ENCODE results near the gene ANKS1B.
"Not testable (repeated sequence)": the region's sequence is repeated elsewhere in the genome, so short reads cannot be mapped to it uniquely, and the experiment has no call there.

The ANKS1B gene

DNA sequence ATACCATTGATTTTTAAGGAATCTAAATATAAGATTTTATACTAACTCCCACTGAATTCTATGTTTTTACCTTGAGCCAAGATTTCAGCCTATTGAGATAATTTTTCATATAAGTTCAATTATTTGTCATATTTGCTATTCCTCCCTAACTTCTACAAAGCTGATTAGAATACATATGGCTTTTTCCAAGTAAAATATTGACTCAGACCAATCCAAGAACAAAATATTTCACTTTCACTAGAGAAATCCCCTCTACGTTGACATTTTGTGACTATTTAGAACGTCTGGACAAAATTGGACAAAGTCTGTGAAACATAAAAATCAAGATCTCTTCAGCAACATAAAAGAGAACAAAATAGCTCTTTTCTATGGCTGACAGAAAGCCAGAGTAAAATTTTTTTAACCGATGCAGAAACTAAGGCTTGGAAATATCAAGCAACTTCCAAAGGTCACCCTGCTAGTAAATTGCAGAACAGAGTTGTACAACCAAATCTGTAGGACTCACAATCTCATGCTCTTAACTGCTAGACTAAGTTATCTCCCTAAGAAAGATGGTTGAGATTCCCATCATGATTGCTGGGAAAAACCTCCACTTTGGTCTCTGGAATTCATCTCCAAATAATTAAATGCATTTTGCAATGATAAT is 219.1 kb downstream of the ANKS1B start:
- no peak for DNase-seq (ENCODE audit: low read depth, low spot score)

- DNase-seq (ENCODE audit: low read depth, low spot score): no peak
Measured at GRCh38 chr12:99759444-99759843, 225.3 kb downstream of the ANKS1B start.

DNA sequence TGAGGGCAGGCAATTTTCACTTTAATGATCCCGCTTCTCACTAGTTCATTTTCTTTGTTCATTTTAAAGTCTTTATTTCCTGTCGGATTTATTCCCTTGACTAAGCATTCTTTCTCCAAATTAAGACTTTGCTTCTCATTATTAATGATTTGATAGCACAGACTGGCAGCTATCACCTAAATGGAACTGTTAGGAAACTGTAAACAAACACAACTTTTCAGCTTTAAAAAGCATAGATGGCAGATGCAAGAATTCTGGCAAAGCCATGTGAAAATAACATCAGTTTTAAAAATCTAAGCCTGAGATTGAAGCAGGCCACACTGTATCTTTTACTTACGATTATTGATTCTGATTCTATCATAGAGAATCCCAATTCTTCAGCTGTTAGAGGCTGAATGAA is 225.7 kb downstream of the ANKS1B start:
- DNase-seq (ENCODE audit: low read depth, low spot score): no peak

- DNase-seq (ENCODE audit: low read depth, low spot score): no peak
Measured at GRCh38 chr12:99752740-99753139, 232.0 kb downstream of the ANKS1B start.

GRCh38 chr12:99746538-99746937 is 238.2 kb downstream of the ANKS1B start:
- DNase-seq (ENCODE audit: low read depth, low spot score): no peak

- no peak for DNase-seq (ENCODE audit: low read depth, low spot score)
Measured at GRCh38 chr12:99745895-99746294, 238.8 kb downstream of the ANKS1B start.

GRCh38 chr12:99745121-99745520 is 239.6 kb downstream of the ANKS1B start:
- no peak for DNase-seq (ENCODE audit: low read depth, low spot score)

DNA sequence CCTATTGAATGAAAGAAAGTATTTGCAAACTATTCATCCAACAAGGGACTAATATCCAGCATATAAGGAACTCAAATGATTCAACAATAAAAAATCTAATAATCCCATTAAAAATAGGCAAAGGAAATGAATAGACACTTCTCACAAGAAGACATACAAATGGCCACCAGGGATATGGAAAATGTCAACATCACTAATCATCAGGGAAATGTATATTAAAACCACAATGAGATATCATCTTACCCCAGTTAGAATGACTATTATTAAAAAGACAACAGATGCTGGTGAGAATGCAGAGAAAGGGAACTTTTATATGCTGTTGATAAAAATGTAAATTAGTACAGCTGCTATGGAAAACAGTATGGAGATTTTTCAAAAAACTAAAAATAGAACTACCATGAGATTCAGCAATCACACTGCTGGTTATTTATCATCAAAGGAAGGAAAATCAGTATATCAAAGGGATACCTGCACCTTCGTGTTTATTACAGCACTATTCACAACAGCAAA is 247.9 kb downstream of the ANKS1B start:
- DNase-seq (ENCODE audit: low read depth, low spot score): no peak

- DNase-seq (ENCODE audit: low read depth, low spot score): no peak
Measured at GRCh38 chr12:99732131-99732530, 252.6 kb downstream of the ANKS1B start.

DNA sequence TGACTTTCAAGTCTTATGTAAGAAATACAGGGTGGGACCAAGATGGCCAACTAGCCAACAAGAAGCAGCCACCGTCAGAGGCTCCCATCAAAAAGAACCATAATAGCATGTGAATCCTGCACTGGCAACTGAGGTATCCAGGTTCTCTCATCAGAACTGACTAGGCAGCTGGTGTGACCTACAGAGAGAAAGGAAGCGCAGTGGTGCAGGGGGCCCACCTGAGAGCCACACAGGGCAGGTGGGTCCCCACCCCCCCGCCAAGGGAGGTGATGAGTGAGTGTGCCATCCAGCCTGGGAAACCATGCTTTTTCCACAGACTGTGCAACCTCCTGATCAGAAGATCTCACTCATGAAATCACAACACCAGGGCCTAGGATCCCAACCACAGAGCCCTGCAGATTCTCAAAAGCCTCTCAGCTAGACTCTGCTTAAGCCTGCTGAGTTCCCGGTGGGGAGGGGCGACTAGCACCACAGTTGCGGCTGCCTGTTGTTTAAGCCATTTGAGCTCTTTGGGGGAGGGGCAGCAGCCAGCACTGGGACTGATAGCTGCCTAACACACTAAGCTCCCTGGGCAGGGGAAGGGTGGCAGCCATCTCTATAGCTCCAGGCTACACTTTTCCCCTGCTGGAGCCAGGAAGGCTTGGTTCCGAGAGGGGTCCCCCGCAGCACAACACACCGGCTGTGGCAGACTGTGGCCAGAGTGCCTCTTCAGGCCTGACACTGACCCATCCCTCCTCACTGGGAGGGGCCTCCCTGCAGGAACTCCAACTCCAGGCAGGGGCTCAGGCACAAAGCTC is 261.8 kb downstream of the ANKS1B start:
- DNase-seq (ENCODE audit: low read depth, low spot score): peak; percentile 23

GRCh38 chr12:99721715-99722275 is 262.9 kb downstream of the ANKS1B start:
- no peak for DNase-seq (ENCODE audit: low read depth, low spot score)

GRCh38 chr12:99720083-99720465 is 264.7 kb downstream of the ANKS1B start:
- not testable (repeated sequence) for DNase-seq (ENCODE audit: low read depth, low spot score)

DNA sequence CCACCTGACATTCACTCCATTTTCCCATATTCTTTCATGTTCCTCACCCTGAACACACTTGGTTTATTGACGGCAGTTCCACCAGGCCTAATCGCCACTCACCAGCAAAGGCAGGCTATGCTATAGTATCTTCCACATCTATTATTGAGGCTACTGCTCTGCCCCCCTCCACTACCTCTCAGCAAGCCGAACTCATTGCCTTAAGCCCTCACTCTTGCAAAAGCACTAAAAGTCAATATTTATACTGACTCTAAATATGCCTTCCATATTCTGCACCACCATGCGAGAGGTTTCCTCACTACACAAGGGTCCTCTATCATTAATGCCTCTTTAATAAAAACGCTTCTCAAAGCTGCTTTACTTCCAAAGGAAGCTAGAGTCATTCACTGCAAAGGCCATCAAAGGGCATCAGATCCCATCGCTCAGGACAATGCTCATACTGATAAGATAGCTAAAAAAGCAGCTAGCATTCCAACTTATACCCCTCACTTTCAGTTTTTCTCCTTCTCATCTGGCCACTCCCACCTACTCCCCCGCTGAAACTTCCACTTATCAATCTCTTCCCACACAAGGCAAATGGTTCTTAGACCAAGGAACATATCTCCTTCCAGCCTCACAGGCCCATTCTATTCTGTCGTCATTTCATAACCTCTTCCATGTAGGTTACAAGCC is 265.2 kb downstream of the ANKS1B start:
- not testable (repeated sequence) for DNase-seq (ENCODE audit: low read depth, low spot score)

DNA sequence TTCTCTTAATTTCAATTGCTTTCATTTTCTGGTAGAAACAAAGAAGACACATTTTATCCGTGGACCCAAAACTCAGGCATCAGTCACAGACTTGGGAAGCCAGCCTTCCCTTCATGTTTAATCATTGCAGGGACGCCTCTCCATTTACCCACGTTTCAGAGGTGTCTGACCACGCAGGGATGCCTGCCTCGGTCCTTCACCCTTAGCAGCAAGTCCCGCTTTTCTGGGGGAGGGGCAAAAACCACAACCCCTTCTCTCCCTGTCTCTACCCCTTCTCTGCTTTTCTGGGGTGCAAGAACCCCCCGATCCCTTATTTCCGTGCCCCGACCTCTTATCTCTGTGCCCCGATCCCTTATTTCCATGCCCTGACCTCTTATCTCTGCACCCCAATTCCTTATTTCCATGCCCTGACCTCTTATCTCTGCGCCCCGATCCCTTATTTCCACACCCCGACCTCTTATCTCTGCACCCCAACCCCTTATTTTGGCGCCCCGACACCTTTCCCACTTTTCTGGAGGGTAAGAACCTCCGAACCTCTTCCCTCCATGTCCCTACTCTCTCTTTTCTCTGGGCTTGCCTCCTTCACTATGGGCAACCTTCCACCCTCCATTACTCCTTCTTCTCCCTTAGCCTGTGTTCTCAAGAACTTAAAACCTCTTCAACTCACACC is 268.8 kb downstream of the ANKS1B start:
- DNase-seq (ENCODE audit: low read depth, low spot score): not testable (repeated sequence)

- DNase-seq (ENCODE audit: low read depth, low spot score): not testable (repeated sequence)
Measured at GRCh38 chr12:99714921-99715320, 269.8 kb downstream of the ANKS1B start.

DNA sequence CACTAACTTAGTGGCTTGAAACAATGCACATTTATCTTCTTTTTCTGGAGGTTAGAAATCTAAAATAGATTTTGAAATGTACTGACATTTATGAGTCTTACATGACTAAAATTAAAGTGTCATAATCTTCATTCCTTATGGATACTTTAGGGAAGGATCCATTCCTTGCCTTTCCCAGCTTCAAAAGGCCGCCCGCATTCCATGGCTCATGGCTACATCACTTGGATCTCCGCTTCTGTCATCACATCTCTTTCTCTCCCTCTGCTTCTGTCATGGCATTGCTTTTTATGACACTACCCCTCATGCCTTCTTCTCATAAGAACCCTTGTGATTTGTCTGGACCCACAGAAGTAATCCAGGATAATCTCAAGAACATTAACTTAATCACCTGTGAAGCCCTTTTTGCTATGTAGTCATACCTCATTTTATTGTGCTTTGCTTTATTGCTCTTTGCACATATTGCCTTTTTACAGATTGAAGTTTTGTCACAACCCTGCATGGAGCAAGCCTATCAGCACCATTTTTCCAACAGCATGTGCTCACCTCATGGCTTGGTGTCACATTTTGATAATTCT is 270.7 kb downstream of the ANKS1B start:
- no peak for DNase-seq (ENCODE audit: low read depth, low spot score)

GRCh38 chr12:99712281-99712680 is 272.5 kb downstream of the ANKS1B start:
- DNase-seq (ENCODE audit: low read depth, low spot score): no peak

GRCh38 chr12:99711246-99711645 is 273.5 kb downstream of the ANKS1B start:
- no peak for DNase-seq (ENCODE audit: low read depth, low spot score)

- no peak for DNase-seq (ENCODE audit: low read depth, low spot score)
Measured at GRCh38 chr12:99709619-99710018, 275.1 kb downstream of the ANKS1B start.

DNA sequence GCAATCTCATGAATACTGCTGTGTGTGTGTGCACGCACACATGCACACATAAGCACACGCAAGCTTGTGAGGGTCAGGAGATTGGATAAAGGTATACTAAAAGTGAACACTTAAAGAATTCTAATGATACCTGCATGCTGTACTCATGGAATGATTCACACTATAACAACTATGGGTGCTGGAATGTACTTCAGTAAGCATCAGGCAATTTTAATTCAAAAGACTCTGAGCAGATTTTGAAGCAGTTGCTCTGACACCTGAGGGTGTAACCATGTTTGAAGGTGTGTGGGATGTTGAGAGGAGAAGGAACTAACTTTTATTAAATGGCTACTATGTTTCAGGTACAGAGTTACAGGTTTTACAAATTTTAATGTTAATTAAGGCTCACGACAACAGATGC is 275.6 kb downstream of the ANKS1B start:
- no peak for DNase-seq (ENCODE audit: low read depth, low spot score)

DNA sequence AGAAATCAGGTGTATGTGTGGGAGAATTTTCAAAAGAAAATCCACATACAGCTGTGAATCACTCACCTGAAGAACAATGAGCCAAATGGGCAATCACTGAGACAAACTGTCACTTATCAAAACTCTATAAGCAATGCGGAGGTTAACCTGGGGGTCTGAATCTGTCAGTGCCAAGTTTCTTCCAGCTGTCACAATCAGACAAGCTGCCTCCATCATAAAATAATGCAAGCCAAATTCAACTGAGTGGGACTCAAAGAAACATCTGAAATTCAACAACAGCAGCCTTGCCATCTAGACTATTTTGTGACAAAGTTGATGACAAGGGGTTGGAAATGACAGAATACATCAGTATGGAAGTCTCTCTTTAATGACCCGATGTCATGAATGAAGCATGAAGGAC is 276.9 kb downstream of the ANKS1B start:
- no peak for DNase-seq (ENCODE audit: low read depth, low spot score)

Data from iPS DF 19.7 (cell line).